Activated T-helper 1 cell treated with Interleukin-2 at 50 U/mL for 16 hours (primary cell): ENCODE data around the gene SLC41A2.

Experiments
- DNase-seq: peaks from one replicate; pipeline ENCODE4 v3.0.0-alpha.2; 2020; ENCODE audit warnings: low read depth

Gene SLC41A2

DNA sequence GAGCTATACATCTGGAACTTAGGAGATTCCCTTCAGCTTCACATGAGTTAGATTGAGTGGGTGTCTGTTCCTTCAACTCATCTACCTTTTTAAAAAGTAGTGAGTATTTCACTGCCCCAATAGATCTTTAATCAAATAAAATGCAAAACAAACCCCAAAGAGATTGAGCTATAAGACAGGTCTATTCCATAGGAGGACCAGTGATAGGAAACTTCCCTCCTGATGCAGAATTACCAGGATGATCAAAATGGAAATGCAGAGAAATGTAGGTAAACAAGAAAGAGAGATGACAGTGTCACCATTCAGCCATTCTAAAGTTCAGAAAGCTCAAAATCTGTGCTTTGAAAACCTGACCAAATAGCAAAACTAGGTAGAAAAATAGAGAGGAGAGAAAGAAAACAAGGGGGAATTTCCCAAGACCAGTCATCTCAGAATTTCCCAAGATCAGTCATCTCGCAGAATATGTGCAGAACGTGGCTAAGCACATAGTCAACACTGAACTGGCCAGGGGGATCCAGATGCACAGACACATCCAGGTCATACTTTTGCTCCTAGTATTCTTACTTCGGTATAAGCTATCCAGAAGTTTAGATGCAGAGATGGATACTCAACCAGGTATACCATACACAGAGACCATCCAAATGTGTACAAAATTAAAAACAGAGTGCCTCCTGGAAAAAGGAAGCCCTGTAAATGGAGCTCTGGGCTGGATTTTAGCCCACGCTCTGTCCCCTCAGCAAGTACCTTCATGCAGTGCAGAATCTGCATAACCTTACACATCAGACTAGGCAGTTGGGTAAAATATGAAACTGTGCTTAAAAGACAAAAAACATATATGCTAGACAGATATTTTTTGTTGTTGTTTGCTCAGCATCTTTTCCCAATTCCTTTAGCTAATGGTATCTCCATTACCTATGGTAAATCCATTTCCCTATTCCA, 27.4 kb downstream of the SLC41A2 start:
- DNase-seq = no peak

DNA sequence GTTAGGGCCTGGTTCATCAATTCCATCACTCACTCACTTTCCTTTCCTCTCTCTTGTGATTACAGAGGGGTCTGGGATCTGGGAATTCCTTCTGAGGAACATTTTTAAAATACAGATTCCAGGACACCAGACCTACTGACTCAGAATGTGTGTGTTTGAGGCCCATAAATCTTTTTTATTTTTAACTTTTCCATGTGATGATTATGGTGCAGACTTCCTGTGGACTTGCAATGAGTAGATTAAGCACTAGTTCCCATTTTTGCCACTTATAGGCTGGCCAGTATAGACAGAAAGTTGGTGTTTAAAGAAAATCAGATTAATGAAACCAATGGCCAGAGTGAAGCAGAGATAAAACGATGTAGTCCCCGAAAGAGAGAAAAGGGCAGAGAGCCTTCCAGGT, 28.1 kb downstream of the SLC41A2 start:
- DNase-seq = no peak

DNA sequence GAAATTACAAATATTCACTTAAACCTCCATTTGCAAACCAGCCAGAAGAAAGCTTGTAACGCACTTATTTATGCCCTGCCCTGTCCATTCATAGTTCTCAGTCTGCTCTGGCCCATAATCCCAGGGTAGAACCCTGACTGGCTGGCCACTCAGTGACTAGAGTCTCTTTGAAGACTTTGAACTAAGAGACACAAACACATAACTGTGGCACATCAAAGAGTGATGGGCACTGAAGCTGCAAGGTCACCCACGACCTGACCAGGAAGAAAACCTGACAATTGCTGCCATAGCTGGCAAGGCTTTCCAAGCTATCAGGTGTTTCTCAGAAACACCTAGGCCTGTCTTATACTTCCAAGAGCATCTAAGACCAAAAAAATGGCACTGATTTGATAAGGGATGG, 28.7 kb downstream of the SLC41A2 start:
- DNase-seq = no peak

DNA sequence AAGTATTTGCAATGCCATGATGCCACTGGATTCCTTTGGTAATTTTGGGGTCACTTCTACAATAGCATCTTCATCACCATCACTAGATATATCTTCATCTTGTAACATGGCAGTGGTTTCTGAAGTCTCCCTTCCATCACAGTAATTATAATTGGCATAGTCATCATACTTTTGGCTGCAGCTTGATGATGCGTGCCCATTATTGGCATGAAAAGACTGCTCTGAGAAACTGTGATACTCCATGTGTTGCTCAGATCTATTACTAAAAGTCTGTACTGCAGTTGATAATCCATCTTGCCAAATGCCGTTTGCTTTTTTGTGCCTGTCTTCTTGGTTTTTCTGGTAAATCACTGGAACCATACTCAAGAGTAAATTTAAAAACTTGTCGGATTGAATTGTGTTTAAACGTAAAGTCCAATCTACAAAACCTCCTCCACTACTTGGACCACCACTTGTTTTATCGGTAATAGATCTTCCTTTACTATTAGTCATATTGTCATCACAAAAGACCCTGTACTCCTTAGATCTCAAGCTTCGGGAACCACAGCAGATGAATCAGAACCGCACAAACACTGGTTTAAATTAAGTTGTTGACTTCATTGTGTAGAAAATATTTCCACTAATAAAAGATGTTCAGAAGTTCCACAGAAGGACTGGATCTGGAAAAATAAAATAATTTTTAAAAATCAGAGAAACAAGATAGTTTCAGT, 29.9 kb downstream of the SLC41A2 start:
- no peak for DNase-seq

DNA sequence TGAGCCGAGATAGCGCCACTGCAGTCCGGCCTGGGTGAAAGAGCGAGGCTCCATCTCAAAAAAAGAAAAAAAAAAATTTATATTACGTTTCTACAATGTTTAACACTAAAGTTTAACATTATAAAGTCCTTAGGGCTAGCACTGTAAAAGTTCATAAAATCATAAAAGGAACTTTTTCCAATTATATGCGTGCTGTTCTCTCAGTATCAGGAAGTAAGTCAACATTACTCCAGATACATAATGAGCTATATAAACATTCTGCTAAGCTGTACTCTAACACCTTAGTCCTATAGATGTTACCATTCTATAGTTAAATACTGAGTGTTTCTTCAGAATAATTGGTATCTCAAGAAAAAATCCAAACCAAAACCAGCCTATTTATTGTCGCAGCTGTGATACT, 32.6 kb downstream of the SLC41A2 start:
- DNase-seq = no peak

DNA sequence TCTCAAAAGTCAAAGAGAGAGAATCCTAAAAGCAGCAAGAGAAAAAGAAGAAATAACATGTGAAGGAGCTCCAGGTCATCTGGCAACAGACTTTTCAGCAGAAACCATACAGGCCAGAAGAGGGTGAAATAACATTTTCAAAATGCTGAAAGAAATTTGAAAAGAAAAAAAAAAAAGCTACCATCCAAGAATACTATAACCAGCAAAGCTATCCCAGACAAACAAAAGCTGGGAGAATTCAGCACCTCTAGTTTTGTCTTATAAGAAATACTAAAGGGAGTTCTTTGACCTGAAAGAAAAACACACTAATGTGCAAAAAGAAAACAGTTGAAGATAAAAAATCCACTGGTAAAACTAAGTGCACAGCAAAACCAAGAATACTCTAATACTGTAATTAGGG, 36.8 kb downstream of the SLC41A2 start:
- DNase-seq = no peak

DNA sequence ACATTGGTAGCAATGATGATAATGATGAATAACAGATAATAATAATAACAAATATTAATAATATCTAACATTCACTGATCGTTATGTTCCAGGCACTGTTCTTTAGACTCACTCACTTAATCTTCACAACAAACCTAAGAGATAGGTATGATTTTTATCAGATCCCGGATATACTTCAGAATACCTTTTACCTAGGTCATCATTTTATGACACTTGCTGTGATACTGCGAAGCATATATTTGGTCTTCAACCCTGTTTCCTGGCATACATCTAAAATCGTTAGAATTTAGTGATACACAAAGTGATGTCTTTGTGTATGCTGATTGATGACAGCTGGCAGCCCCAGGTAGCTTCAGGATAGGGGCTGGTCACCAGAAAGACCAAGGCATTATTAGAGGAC, 46.1 kb downstream of the SLC41A2 start:
- no peak for DNase-seq

DNA sequence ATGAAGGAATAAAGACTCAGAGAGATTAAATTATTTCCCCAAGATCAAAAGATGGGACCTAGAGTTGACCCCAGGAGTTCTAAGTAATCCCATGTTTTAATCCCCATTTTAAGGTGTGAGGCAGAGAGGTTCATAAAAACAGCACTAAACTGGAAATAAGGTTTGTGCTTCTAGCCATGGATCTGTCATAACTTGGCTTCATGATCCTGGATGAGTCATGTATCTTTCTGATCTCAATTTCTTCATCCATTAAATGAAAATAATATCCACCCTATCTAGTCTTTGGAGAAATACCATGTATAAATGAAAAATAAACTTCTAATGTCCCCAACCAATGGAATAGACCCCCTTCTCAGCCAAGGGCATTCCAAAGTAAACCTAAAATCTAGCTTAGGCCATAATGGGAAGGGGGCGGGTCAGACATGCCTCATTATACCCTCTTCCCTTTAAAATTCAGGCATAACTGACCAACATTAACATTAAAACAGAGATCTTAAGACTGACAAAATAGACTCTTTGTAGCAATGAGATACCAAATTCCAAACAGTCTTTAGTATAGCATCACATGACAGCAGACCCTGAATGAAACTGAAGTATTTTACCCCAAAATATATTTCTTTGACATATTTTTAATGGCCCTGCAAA, 47.8 kb downstream of the SLC41A2 start:
- no peak for DNase-seq

DNA sequence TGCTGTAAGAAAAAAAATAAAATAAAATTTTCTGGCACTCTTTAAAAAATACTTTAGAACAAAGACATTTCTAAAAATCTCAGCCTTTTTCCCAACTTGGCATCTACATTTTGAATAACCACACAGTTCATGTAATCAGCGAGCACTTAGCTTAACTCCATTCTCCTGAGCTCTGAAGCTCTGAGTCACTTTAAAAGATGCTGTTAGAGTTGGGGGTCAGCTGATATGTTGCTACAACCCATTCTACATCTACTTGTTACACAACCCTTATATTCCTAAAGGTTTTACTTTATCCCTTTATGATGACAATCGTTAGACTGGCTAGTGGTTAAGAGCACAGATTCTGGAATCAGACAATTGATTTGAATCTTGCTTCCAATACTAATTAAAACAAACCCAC, 48.3 kb downstream of the SLC41A2 start:
- no peak for DNase-seq
